Measurements from ENCODE around the gene PCDHGA1. TPM values are rescaled to one million over a fixed set of nuclear protein-coding genes. Genes with fewer than 3 reads are reported as not detected.
A peak's percentile ranks its signal among the peaks of the same experiment; 100 is the strongest.

PCDHGA1 gene
- total RNA-seq, 2 experiments from 2014 or later, result 0.07 TPM; not detected in 1

- ATAC-seq (no peak), DNase-seq (no peak)
- H3K36me3 Mint-ChIP-seq (ENCODE audit: low read depth), result peaks cover 22% of the 10 kb centered on the region
- ChIA-PET POLR2A (no interaction called here), CTCF (interaction anchor here (1.0 to 2.2 kb wide), 9 partner anchors 8 to 201 kb away, joined by 3 to 8 read pairs (median 4); partner anchors contain the start of genes PCDHGA3, PCDHGA5 and PCDHGB3)
- H3K4me1 Mint-ChIP-seq (ENCODE audit: low read depth), result no peaks in the 10 kb centered on the region
- no peak overlapping the region for H3K4me3 Mint-ChIP-seq
- no peak overlapping the region for H3K27ac Mint-ChIP-seq
- intact Hi-C loops (cut with micrococcal nuclease), result no loop called here
- peaks cover 31% of the 10 kb centered on the region for H3K9me3 Mint-ChIP-seq
- TF ChIP-seq CTCF (IDR thresholded peaks at IDR 0.05), result no peak
- H3K27me3 Mint-ChIP-seq, result peaks cover 59% of the 10 kb centered on the region
These were observed 25.8 kb downstream of the PCDHGA1 start for GRCh38 chr5:141356133-141356532.

- TF ChIP-seq CTCF (IDR thresholded peaks at IDR 0.05), result no peak
- intact Hi-C loops (cut with micrococcal nuclease), result no loop called here
- Mint-ChIP-seq H3K36me3 (ENCODE audit: low read depth) (peaks cover 24% of the 10 kb centered on the region), H3K4me3 (no peak overlapping the region), H3K4me1 (ENCODE audit: low read depth) (no peaks in the 10 kb centered on the region), H3K27me3 (peaks cover 62% of the 10 kb centered on the region), H3K9me3 (peaks cover 35% of the 10 kb centered on the region), H3K27ac (no peak overlapping the region)
- ChIA-PET CTCF (no interaction called here), POLR2A (no interaction called here)
- ATAC-seq (no peak), DNase-seq (no peak)
These were observed 26.6 kb downstream of the PCDHGA1 start for GRCh38 chr5:141356950-141357349.

DNA sequence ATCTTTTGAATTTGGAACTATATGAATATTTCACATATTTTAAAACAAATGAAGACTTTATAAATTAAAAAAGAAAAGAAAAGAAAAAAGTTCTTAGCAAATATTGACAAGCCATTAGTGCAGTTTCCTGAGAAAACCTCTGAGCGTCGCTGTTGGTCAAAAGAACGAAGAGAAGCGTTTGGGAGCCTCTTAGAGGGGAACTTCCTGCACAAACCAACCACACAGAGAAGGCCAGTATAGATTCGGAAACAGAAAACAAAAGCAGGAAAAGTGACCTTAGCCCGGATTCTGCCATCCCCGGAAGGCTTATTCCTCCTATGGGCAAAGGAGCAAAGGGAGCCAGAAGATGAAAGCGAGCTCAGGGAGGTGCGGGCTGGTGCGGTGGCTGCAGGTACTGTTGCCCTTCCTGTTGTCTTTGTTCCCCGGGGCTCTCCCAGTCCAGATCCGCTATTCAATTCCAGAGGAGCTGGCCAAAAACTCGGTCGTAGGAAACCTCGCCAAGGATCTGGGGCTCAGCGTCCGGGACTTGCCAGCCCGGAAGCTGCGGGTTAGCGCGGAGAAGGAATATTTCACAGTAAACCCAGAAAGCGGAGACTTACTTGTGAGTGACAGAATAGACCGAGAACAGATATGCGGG lies 29.6 kb downstream of the PCDHGA1 start, which contains the start of gene PCDHGB2:
Gene PCDHGB2, plus strand, starts transcription at position 205 of the 637 bp plus-strand sequence. Its CDS starts 142 bp downstream, at position 347.
- ChIA-PET CTCF (interaction anchor here (0.6 to 1.9 kb wide), 9 partner anchors 10 to 196 kb away, joined by 3 to 8 read pairs (median 4); partner anchors contain the start of genes PCDHGA10, PCDHGA3, PCDHGB1 and PCDHGB3), POLR2A (no interaction called here)
- peaks cover 19% of the 10 kb centered on the region for H3K36me3 Mint-ChIP-seq (ENCODE audit: low read depth)
- peak within 1 kb of the TSS; percentile 70 for H3K4me3 Mint-ChIP-seq
- H3K4me1 Mint-ChIP-seq (ENCODE audit: low read depth), result no peaks in the 10 kb centered on the region
- peaks cover 69% of the 10 kb centered on the region for H3K27me3 Mint-ChIP-seq
- intact Hi-C loops (cut with micrococcal nuclease), result no loop called here
- TF ChIP-seq CTCF (IDR thresholded peaks at IDR 0.05), result peak; percentile 56
- no peak within 1 kb of the TSS for H3K27ac Mint-ChIP-seq
- DNase-seq (peak; percentile 16), ATAC-seq (no peak)
- peaks cover 35% of the 10 kb centered on the region for H3K9me3 Mint-ChIP-seq

- H3K27me3 Mint-ChIP-seq, result peaks cover 71% of the 10 kb centered on the region
- intact Hi-C loops (cut with micrococcal nuclease), result no loop called here
- H3K9me3 Mint-ChIP-seq, result peaks cover 39% of the 10 kb centered on the region
- H3K4me3 Mint-ChIP-seq, result peak overlapping the region; percentile 70
- no peaks in the 10 kb centered on the region for H3K4me1 Mint-ChIP-seq (ENCODE audit: low read depth)
- H3K27ac Mint-ChIP-seq, result no peak overlapping the region
- no peak for DNase-seq
- ChIA-PET POLR2A (no interaction called here), CTCF (interaction anchor here (0.7 to 1.9 kb wide), 5 partner anchors 9 to 52 kb away, joined by 3 to 8 read pairs (median 6); partner anchors contain the start of genes PCDHGA10, PCDHGA3, PCDHGB1 and PCDHGB3)
- no peak for ATAC-seq
- H3K36me3 Mint-ChIP-seq (ENCODE audit: low read depth), result peaks cover 25% of the 10 kb centered on the region
- no peak for TF ChIP-seq CTCF (IDR thresholded peaks at IDR 0.05)
These were observed 30.4 kb downstream of the PCDHGA1 start for GRCh38 chr5:141360685-141361084.

GRCh38 chr5:141362719-141363118 lies 32.4 kb downstream of the PCDHGA1 start:
- no peak overlapping the region for H3K27ac Mint-ChIP-seq
- intact Hi-C loops (cut with micrococcal nuclease), result no loop called here
- ChIA-PET POLR2A (interaction anchor here (1.3 kb wide), 1 partner anchor 29 kb away, joined by 4 read pairs; no protein-coding TSS in a partner anchor), CTCF (no interaction called here)
- H3K9me3 Mint-ChIP-seq, result peaks cover 32% of the 10 kb centered on the region
- DNase-seq (no peak), ATAC-seq (no peak)
- no peaks in the 10 kb centered on the region for H3K4me1 Mint-ChIP-seq (ENCODE audit: low read depth)
- no peak for TF ChIP-seq CTCF (IDR thresholded peaks at IDR 0.05)
- peaks cover 70% of the 10 kb centered on the region for H3K27me3 Mint-ChIP-seq
- peaks cover 24% of the 10 kb centered on the region for H3K36me3 Mint-ChIP-seq (ENCODE audit: low read depth)
- H3K4me3 Mint-ChIP-seq, result no peak overlapping the region

All from activated CD8-positive, alpha-beta T cell treated with anti-CD3 and anti-CD28 coated beads for 36 hours (primary cell).